Stimulated activated CD4-positive, alpha-beta T cell treated with anti-CD3 and anti-CD28 coated beads, Interleukin-4, amount 100 ng/mL, for 24 hours (primary cell): Measurements from ENCODE around the gene ADGRL4.
"Not testable (repeated sequence)": the region's sequence is repeated elsewhere in the genome, so short reads cannot be mapped to it uniquely, and the experiment has no call there.

Source experiments
- DNase-seq: peaks from one replicate; pipeline ENCODE4 v3.0.0-alpha.2; 2020

Gene ADGRL4

GRCh38 chr1:78916986-78917385 lies 89.5 kb downstream of the ADGRL4 start:
- DNase-seq, result no peak

GRCh38 chr1:78913950-78914349 lies 92.6 kb downstream of the ADGRL4 start:
- no peak for DNase-seq

GRCh38 chr1:78911956-78912880 lies 94.3 kb downstream of the ADGRL4 start:
- DNase-seq, result no peak

- DNase-seq, result no peak
Measured at GRCh38 chr1:78902641-78903040, 103.9 kb downstream of the ADGRL4 start.

- DNase-seq, result no peak
Measured at GRCh38 chr1:78894811-78895210, 111.7 kb downstream of the ADGRL4 start.

GRCh38 chr1:78892260-78892840 lies 114.2 kb downstream of the ADGRL4 start:
- DNase-seq, result no peak

GRCh38 chr1:78887458-78887857 lies 119.1 kb downstream of the ADGRL4 start:
- DNase-seq, result no peak

GRCh38 chr1:78884685-78885452 lies 121.7 kb downstream of the ADGRL4 start:
- no peak for DNase-seq

GRCh38 chr1:78880223-78880622 lies 126.3 kb downstream of the ADGRL4 start:
- DNase-seq, result no peak

- DNase-seq, result not testable (repeated sequence)
Measured at GRCh38 chr1:78875986-78876385, 130.5 kb downstream of the ADGRL4 start.

- not testable (repeated sequence) for DNase-seq
Measured at GRCh38 chr1:78872801-78873200, 133.7 kb downstream of the ADGRL4 start.

GRCh38 chr1:78871249-78871648 lies 135.3 kb downstream of the ADGRL4 start:
- DNase-seq, result no peak

GRCh38 chr1:78869136-78869535 lies 137.4 kb downstream of the ADGRL4 start:
- no peak for DNase-seq

GRCh38 chr1:78864175-78864574 lies 142.4 kb downstream of the ADGRL4 start:
- DNase-seq, result no peak

GRCh38 chr1:78856096-78856495 lies 150.4 kb downstream of the ADGRL4 start:
- DNase-seq, result no peak

GRCh38 chr1:78855258-78855657 lies 151.3 kb downstream of the ADGRL4 start:
- no peak for DNase-seq

- DNase-seq, result no peak
Measured at GRCh38 chr1:78854556-78854955, 152.0 kb downstream of the ADGRL4 start.

GRCh38 chr1:78843546-78843945 lies 163.0 kb downstream of the ADGRL4 start:
- DNase-seq, result no peak

- DNase-seq, result no peak
Measured at GRCh38 chr1:78843111-78843510, 163.4 kb downstream of the ADGRL4 start.

GRCh38 chr1:78840453-78841271 lies 165.9 kb downstream of the ADGRL4 start:
- DNase-seq, result no peak
